ACC112 (cell line): ENCODE measurements around the gene TUBB6.
A peak's percentile ranks its signal among the peaks of the same experiment; 100 is the strongest.

Source experiments
- H2AFZ ChIP-seq: fragments of 200-600 bp; sonication (generic); one replicate; pipeline ENCODE4 v1.6.0; 2017; ENCODE audit warnings: antibody characterized with exemption, low read length; ENCODE audit not compliant: unreplicated experiment
- H3K27ac ChIP-seq: fragments of 200-600 bp; sonication (generic); 2 replicates; pipeline ENCODE4 v1.5.1; 2014; ENCODE audit warnings: low read depth, mild to moderate bottlenecking, antibody characterized with exemption, low read length, moderate library complexity
- H3K27me3 ChIP-seq: fragments of 200-600 bp; sonication (generic); 2 replicates; pipeline ENCODE4 v1.6.1; 2014; ENCODE audit warnings: mild to moderate bottlenecking, antibody characterized with exemption, low read length, moderate library complexity, mixed read lengths; ENCODE audit not compliant: insufficient read depth
- H3K36me3 ChIP-seq: fragments of 200-600 bp; sonication (generic); 2 replicates; pipeline ENCODE4 v1.6.1; 2016; ENCODE audit warnings: mild to moderate bottlenecking, antibody characterized with exemption, low read length, moderate library complexity, mixed read lengths; ENCODE audit not compliant: insufficient read depth
- H3K4me1 ChIP-seq: fragments of 200-600 bp; sonication (generic); one replicate; pipeline ENCODE4 v1.6.1; 2016; ENCODE audit warnings: low read length, mixed read lengths; ENCODE audit not compliant: insufficient read depth, unreplicated experiment, control insufficient read depth
- H3K4me3 ChIP-seq: fragments of 200-600 bp; sonication (generic); 2 replicates; pipeline ENCODE4 v1.5.1; 2014; ENCODE audit warnings: mild to moderate bottlenecking, low read depth, low read length
- H3K79me2 ChIP-seq: fragments of 200-600 bp; sonication (generic); one replicate; pipeline ENCODE4 v1.6.0; 2016; ENCODE audit warnings: low read length; ENCODE audit not compliant: control insufficient read depth, unreplicated experiment, insufficient read depth

Gene TUBB6

DNA sequence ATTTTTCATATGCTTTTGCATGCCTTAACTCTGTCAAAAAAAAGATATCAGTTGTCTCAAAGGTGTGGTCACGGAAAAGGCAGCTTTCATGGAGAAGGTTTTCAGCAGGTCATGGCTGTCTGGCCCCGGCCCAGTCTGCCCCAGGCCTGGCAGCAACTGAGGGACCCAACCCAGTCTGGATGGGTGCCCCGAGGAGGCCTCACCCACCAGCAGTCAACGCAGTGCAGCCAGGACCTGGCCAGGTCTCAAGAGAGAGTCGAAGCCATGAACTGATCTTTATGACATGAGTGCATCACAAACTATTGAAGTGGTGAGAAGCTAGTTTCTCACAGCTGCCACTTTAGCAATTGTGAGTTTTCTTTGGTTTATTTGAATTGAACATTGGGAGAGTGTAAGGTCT lies 7.9 kb downstream of the TUBB6 start:
- peaks cover 63% of the 10 kb centered on the region for H3K4me1 ChIP-seq
- H3K27me3 ChIP-seq = no peaks in the 10 kb centered on the region
- H2AFZ ChIP-seq = no peak overlapping the region
- H3K4me3 ChIP-seq = peak overlapping the region; percentile 19
- H3K79me2 ChIP-seq = peaks cover 89% of the 10 kb centered on the region
- H3K27ac ChIP-seq = peak overlapping the region; percentile 78
- peaks cover 69% of the 10 kb centered on the region for H3K36me3 ChIP-seq

GRCh38 chr18:12317664-12318333 lies 9.8 kb downstream of the TUBB6 start:
- H3K27me3 ChIP-seq = no peaks in the 10 kb centered on the region
- H2AFZ ChIP-seq = no peak overlapping the region
- peaks cover 64% of the 10 kb centered on the region for H3K4me1 ChIP-seq
- H3K4me3 ChIP-seq = no peak overlapping the region
- H3K36me3 ChIP-seq = peaks cover 65% of the 10 kb centered on the region
- H3K79me2 ChIP-seq = peaks cover 86% of the 10 kb centered on the region
- H3K27ac ChIP-seq = peak overlapping the region; percentile 78

- H2AFZ ChIP-seq = no peak overlapping the region
- H3K36me3 ChIP-seq = peaks cover 66% of the 10 kb centered on the region
- no peaks in the 10 kb centered on the region for H3K27me3 ChIP-seq
- no peak overlapping the region for H3K4me3 ChIP-seq
- peak overlapping the region; percentile 78 for H3K27ac ChIP-seq
- H3K79me2 ChIP-seq = peaks cover 84% of the 10 kb centered on the region
- peaks cover 59% of the 10 kb centered on the region for H3K4me1 ChIP-seq
Observed at GRCh38 chr18:12318334-12318697, 10.3 kb downstream of the TUBB6 start.

- Histone ChIP-seq H3K79me2 (peaks cover 84% of the 10 kb centered on the region), H2AFZ (no peak overlapping the region), H3K36me3 (peaks cover 60% of the 10 kb centered on the region)
Observed at GRCh38 chr18:12318857-12319256, 10.8 kb downstream of the TUBB6 start.

GRCh38 chr18:12321333-12321732 lies 13.3 kb downstream of the TUBB6 start:
- Histone ChIP-seq H3K27me3 (no peaks in the 10 kb centered on the region), H2AFZ (no peak overlapping the region), H3K79me2 (peaks cover 69% of the 10 kb centered on the region), H3K4me1 (peaks cover 29% of the 10 kb centered on the region), H3K4me3 (no peak overlapping the region), H3K36me3 (peaks cover 52% of the 10 kb centered on the region), H3K27ac (no peak overlapping the region)

More at GRCh38 chr18:12318857-12319256, 10.8 kb downstream of the TUBB6 start:
- peaks cover 54% of the 10 kb centered on the region for H3K4me1 ChIP-seq
- H3K27ac ChIP-seq = peak overlapping the region; percentile 78
- no peak overlapping the region for H3K4me3 ChIP-seq
- H3K27me3 ChIP-seq = no peaks in the 10 kb centered on the region

- H3K79me2 ChIP-seq = peaks cover 39% of the 10 kb centered on the region
- no peak overlapping the region for H3K4me3 ChIP-seq
- no peak overlapping the region for H3K27ac ChIP-seq
- H3K4me1 ChIP-seq = peaks cover 12% of the 10 kb centered on the region
- H2AFZ ChIP-seq = no peak overlapping the region
- H3K27me3 ChIP-seq = no peaks in the 10 kb centered on the region
- peaks cover 49% of the 10 kb centered on the region for H3K36me3 ChIP-seq
Observed at GRCh38 chr18:12324991-12325725, 17.1 kb downstream of the TUBB6 start.

DNA sequence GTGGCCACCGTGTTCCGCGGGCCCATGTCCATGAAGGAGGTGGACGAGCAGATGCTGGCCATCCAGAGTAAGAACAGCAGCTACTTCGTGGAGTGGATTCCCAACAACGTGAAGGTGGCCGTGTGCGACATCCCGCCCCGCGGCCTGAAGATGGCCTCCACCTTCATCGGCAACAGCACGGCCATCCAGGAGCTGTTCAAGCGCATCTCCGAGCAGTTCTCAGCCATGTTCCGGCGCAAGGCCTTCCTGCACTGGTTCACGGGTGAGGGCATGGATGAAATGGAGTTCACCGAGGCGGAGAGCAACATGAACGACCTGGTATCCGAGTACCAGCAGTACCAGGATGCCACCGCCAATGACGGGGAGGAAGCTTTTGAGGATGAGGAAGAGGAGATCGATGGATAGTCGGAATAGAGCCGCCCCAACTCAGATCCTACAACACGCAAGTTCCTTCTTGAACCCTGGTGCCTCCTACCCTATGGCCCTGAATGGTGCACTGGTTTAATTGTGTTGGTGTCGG lies 17.7 kb downstream of the TUBB6 start:
- Histone ChIP-seq H3K4me3 (no peak overlapping the region), H3K27ac (no peak overlapping the region), H2AFZ (no peak overlapping the region), H3K36me3 (peaks cover 43% of the 10 kb centered on the region), H3K79me2 (peaks cover 33% of the 10 kb centered on the region), H3K4me1 (peaks cover 11% of the 10 kb centered on the region), H3K27me3 (no peaks in the 10 kb centered on the region)

DNA sequence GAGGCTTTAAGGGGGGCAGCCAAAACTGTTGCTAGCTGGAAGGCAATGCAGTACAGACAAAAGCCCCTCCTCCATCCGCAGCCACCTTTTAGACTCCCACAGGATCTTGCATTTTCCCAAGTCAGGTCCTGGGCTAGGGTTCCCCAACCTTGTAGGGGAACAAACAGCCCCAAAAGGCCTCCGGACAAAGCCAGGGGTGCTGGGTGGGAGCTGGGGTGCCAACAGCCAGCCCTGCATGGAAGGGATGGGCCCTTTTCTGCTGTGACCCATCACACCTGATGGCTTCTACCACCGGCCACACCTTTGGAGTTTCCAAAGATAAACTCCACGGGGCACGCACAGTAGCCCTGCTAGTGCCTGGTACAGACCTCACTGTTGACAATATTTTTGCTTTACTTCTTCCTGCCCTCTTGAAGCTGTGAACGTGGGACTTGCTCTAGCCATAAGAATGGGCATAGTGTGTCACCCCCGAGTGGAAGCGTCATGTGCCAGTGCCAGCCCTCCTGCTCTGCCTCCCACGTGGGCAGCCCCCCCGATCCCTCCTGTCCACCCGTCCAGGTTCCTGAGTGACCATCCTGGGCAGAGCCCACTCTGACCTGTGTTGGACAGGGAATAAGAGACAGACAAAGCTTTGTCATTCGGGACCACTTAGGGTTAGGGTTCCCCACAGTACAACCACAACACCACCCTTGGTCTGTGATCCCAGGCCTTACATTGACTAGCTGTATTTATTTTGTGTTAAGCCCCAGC lies 18.8 kb downstream of the TUBB6 start:
- no peaks in the 10 kb centered on the region for H3K27me3 ChIP-seq
- no peak overlapping the region for H3K4me3 ChIP-seq
- no peak overlapping the region for H2AFZ ChIP-seq
- peaks cover 23% of the 10 kb centered on the region for H3K79me2 ChIP-seq
- peaks cover 5% of the 10 kb centered on the region for H3K4me1 ChIP-seq
- peaks cover 35% of the 10 kb centered on the region for H3K36me3 ChIP-seq
- H3K27ac ChIP-seq = peak overlapping the region; percentile 47; the same call in 1 of the 2 replicates

DNA sequence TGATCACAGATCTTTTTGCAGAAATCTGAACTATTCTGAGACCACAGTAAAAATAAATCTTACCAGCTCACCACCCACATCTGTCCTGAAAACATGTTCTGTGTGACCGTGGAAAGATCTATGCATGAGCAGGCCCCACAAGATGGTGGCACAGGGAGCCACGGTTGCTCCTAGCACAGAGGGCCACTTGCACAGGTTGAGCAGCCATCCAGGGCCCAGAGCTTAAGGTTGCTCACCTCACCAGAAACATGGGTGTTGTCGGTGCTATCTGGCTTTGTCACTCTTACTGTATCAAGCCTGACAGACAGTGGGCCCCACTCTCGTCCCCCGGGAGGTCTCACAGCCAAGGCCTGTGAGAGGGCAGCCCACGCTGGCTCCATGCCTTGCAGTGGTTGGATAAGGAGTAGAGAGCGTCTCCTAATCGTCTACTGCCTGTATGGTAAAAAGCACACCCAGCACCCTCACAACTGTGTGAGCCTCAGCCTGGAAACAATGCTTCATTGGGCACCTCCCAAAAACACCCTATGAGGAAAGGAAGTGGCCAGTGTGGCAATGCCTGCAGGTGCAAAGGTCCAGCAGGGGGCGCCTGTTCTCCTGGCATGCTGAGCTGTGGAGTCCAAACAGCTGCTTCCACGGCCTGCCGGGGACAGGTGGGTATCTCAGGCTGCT lies 19.6 kb downstream of the TUBB6 start:
- peak overlapping the region; percentile 47 for H3K27ac ChIP-seq
- H3K4me3 ChIP-seq = no peak overlapping the region
- peaks cover 19% of the 10 kb centered on the region for H3K79me2 ChIP-seq
- H3K36me3 ChIP-seq = peaks cover 31% of the 10 kb centered on the region
- no peak overlapping the region for H2AFZ ChIP-seq
- H3K27me3 ChIP-seq = no peaks in the 10 kb centered on the region
- peaks cover 5% of the 10 kb centered on the region for H3K4me1 ChIP-seq

DNA sequence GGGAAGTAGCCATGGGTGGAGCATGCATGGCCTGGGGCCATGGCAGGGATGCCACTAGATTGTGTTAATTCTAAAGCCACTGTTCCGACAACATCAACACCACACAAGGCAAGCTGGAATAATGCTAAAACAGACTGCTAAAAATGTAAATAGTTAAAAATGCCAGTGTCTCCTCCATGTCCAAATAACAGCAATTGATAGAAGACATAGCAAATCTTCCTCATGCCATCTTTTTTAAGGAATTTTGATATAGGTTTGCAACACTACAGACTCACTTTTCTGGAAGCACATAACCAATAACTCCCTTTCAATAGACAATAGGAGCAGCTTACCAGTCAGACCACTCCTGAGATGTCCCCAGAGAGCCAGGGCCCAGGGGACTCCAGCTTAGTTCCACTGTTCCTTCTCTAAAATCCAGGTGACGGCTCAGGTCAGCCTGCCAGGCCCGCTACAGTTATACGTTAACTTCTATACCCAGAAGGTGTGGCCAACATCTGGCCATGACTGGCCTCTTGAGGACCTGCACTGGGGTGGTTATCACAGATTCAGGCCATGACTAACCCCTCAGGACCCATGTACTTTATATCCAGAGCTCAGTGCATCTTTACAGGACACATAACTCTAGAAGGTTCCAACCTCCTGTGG lies 20.3 kb downstream of the TUBB6 start:
- H3K27ac ChIP-seq = no peak overlapping the region
- H3K4me3 ChIP-seq = no peak overlapping the region
- peaks cover 15% of the 10 kb centered on the region for H3K79me2 ChIP-seq
- peaks cover 26% of the 10 kb centered on the region; the same call in 1 of the 2 replicates for H3K36me3 ChIP-seq
- H3K27me3 ChIP-seq = no peaks in the 10 kb centered on the region
- peaks cover 5% of the 10 kb centered on the region for H3K4me1 ChIP-seq
- H2AFZ ChIP-seq = no peak overlapping the region
